ENCODE results near the gene ZNF48.

Gene ZNF48

DNA sequence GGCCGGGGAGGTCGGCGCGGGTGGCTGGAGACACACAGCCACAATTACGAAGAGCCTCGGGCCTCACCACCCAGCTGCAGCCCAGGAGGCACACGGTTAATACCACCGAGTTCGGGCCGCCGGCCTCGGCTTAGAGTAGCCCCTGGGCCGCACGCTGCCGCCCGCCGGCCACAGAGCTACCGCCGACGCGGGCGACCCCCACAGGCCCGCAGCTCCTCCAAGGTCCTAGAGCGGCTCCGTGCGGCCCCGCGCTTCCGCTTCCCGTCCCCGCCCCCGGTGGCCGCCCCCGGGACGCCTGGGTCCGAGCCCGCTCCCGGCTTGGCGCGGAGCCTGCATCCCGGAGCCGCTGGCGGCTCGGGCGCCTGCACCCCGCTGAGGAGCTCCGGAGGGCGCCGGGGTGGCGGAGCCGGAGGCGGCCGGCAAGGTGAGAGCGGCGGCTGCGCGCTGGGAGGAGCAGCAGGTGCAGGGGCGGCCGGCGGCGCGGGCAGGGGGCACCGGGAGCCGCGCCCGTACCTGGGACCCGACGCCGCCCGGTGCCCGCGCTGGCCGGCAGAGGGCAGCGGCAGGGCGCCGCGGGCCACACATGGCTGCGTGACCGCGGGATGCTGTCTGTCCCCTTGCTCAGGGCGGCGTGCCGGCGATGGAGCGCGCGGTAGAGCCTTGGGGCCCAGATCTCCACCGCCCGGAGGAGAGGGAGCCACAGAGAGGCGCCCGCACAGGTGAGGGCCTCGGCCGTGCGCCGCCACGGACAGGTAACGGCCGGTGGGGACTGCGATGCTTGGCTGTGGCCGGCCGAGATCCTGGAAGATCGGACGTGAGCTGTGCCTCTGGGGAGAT is at the start of gene ZNF48:
ZNF48 (plus strand) TSS at position 266 of the 837 bp plus-strand sequence; CDS start at position 641, 375 bp downstream.
- DNase-seq (ENCODE audit: low read depth) = peak; percentile 55

DNA sequence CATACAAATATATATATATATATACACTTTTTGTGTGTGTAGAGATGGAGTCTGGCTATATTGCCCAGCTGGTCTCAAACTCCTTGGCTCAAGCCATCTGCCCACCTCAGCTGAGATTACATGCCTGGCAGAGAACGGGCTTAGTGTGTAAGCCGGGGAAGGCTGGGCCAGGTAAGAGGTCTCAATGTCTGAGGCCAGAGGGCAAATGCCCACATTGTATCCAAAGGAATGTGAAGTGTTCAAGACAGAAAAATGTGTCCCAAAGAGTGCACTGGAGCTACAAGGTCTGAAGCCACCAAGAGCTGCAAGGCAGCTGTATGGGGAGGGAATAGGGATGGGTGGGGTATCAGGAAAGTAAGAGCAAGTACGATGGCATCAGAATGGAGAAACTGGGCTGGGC is 48.9 kb upstream of the ZNF48 start:
- DNase-seq (ENCODE audit: low read depth) = no peak

DNA sequence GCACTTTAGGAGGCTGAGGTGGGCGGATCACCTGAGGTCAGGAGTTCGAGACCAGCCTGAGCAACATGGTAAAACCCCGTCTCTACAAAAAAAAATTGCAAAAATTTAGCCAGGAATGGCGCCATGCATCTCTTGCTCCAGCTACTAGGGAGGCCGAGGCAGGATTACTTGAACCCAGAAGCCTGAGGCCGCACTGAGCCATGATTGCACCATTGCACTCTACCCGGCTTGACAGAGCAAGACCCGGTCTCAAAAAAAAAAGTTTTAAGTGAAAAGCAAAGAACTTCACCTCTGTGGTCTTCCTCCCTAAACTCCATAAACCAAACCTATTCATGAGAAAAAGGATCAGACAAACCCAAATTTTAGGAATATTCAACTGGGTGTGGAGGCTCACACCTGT is 47.1 kb upstream of the ZNF48 start:
- no peak for DNase-seq (ENCODE audit: low read depth)

DNA sequence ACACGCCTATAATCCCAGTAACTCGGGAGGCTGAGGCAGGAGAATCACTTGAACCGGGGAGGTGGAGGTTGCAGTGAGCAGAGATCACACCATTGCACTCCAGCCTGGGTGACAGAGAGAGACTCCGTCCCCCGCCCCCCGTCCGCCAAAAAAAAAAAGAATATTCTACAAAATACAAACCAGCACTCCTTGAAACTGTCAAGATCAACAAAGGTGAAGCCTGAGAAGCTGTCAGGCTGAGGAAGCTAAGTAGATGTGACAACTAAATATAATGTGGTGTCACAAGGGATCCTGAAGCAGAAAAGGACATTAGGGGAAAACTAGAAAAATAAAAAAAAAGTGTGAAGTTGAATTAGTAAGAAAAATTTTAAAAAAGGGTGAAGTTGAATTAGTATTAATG is 46.3 kb upstream of the ZNF48 start:
- DNase-seq (ENCODE audit: low read depth) = no peak

DNA sequence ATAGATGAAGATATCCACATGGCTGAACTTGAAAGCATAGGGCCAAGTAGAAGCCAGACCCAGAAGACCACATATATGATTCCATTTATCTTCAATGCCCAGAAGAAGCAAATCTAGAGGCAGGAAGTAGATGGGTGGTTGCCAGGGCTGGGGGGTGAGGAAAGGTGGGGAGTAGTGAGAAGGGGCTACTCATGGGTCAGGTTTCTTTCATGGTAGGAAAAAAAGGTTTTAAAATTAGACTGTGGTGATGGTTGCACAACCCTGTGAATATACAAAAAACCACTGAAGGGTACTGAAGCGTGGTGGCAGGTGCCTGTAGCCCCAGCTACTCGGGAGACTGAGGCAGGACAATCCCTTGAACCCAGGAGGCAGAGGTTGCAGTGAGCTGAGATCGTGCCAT is 45.5 kb upstream of the ZNF48 start:
- DNase-seq (ENCODE audit: low read depth) = no peak

DNA sequence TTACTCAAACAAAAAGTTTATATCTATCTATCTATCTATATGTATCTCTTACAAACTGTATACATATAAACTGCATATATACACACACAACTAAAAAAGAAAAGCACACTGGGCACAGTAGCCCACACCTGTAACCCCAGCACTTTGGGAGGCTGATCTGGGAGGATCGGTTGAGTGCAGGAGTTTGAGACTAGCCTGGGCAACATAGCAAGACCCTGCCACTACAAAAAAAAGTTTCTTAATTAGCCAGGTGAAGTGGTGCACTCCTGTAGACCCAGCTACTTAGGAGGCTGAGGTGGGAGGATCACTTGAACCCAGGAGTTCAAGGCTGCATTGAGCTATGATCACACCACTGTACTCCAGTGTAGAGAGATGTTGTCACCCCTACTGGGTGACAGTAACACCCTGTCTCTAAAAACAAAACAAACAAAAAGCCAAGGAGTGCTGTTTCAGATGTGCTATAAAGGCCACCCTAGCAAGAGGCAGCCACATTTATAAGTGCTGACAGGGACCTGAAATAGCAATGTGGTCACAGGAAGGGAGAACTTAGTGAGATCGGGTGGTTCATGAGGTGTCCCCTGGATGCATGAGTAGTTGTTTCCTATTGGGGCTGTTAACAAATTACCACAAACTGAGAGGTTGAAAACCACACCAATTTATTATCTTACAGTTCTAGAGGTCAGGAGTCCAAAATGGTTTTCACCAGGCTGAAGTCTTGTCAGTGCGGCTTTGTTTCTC is 44.9 kb upstream of the ZNF48 start:
- no peak for DNase-seq (ENCODE audit: low read depth)

DNA sequence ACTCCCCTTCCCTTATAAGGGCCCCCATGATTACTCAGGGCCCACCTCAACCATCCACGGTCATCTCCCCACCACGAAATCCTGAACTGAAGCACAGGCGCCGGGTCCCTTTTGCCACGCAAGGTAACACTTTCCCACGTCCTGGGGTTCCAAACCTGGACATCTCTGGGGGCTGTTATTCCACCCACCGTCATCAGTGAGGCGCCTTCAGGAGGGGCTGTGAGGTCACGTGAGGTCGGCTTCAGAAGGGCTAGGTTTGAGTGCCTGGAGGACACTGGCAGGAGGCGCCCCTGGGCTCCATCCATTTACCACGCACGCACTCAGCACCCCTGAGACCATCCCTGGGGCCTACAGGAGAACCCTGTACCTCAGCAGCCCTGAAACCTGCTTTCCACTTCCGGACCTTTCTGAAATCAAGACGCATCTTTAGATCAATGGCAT is 44.2 kb upstream of the ZNF48 start:
- DNase-seq (ENCODE audit: low read depth) = no peak

DNA sequence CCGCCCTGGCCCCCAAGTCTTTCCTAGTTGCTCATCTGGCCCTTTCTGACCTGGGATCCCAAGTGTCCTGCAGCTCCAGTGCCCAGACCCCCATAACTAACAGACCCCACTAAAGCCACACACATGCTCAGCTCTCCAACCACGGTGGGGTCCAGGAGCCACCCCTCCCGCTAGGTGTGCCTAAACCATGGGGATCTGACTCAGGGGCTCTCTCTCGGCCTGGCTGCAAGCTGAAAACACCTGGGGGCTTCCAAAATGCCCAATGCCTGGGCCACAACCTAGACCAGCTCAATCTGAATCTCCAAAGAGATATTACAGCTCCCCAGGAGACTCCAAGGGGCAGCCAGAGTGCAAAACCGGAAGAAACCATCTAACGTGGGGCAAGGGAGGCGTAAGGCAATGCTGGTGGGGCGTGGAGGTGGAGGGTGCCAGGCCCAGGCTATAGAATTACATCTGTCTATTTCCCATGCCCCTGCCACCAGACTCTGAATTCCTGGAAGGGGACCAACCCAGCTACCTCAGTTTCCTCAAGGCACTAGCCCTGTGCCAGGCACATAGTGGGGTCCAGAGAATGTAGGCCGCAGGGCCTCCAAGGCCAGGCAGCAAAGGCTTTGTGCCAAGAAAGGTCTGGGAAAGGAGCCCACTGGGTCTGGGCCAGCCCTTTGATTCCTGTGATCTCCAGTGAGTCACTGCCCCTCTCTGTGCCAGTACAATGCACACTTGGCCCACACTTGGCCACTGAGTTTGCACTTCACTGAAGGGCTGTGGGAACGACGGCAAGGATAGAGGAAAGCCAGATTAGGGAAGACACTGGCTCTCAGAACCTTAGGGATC is 43.4 kb upstream of the ZNF48 start:
- DNase-seq (ENCODE audit: low read depth) = no peak

DNA sequence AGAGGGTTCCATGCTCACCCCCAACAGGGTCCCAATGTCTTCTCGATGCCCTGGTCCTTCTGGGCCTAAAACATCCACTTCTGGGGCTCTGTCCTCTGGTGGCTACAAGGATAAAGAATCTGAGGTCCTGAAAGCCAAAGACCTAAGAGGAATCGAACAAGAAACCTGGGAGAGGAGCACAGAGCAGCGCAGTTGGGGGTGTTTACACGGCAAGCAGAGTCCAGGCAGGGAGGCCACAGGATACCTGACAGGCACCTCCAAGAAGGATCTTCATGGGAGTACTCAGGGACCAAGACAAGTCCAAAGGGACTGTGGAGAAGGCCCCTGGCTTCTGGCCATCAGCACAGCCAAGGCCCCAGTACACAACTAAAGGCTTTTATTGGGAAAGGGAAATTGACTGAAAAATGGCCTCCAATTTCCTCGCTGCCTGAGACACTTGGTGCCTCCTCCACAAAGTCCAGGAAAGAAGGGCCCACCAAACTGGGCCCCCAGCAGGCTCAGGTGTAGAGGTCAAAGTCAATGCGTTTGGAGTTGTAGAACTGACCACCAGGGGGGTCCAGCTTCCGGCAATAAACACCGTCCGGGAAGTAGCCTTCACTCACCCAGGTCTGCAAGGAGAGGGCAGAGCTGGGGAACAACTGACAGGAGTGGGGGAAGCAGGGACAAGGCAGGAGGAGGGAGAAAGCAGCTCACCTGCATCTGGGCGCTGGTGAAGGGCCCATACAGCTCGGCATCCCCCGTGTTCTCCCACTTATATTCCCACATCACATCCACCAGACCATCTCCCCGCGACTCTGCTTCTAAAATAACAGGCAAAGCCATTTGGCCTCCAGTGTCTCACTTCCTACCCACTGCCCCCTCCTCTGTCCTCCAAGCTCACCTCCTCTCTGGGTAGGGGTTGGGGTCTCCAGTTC is 42.5 kb upstream of the ZNF48 start:
- DNase-seq (ENCODE audit: low read depth) = no peak

DNA sequence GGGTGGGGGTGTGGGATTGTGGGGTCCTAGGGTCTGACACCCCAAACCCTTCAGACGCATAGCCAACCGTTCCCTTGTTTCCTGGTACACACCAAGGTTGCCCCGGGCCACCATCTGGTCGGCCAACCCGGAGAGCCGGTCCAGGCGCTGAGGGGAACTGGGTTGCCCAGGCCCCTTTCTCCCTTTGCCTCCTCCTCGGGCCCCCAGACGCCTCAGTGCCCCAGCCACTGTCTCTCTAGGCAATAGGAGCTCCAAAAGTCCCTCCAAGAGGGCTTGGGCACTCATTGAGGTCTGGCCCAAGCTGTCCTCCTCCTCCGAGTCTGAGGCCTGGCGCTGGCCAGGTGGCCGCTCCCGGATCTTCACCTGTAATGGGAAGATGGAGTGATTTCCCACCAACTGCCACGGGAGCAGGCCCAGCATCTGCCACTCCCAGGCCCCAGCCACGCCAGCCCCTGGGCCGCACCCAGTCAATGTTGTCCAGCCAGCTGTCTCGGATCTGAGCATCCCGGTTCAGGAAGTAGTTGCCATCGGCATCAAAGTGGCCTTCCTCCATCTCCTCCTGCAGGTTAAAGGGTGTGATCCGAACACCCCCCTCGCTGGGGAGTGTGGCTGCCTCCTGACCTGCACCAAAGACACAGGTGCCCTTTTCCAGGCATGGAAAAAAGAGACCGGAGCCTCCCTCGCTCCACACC is 41.6 kb upstream of the ZNF48 start:
- DNase-seq (ENCODE audit: low read depth) = no peak

DNA sequence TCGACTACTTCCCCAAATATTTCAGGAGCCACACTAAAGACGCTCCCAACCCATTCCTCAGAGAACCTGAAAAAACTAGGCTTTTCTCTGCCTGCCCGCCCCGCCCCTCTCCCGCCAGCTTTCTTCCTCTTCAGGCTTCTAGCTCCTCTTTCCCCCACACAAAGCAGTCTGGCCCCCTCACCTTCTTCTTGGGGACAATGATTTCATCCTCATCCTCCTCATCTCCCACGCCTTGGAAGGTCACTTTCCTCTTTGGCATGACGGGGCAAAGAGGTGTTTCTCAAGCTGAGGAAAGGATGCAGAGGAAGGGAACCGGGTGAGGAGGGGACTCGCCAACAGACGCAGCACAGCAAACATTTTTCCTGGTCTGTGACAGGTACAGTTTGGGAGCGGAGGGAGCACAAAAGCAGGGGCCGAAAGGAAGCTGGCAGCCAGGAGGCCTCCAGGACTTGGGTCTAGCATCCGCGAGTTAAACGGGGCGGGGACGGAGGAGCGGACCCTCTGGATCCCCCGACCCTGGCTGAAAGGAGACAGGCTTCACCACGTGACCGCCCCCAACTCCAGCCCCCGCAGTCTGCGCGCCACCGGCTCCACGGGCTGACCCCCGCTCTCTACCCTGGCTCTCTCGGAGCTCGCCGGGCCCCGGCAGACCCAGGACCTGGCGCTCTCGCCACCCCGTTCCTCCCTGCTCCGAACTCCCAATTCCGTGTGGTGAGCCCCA is 40.6 kb upstream of the ZNF48 start:
- DNase-seq (ENCODE audit: low read depth) = no peak

DNA sequence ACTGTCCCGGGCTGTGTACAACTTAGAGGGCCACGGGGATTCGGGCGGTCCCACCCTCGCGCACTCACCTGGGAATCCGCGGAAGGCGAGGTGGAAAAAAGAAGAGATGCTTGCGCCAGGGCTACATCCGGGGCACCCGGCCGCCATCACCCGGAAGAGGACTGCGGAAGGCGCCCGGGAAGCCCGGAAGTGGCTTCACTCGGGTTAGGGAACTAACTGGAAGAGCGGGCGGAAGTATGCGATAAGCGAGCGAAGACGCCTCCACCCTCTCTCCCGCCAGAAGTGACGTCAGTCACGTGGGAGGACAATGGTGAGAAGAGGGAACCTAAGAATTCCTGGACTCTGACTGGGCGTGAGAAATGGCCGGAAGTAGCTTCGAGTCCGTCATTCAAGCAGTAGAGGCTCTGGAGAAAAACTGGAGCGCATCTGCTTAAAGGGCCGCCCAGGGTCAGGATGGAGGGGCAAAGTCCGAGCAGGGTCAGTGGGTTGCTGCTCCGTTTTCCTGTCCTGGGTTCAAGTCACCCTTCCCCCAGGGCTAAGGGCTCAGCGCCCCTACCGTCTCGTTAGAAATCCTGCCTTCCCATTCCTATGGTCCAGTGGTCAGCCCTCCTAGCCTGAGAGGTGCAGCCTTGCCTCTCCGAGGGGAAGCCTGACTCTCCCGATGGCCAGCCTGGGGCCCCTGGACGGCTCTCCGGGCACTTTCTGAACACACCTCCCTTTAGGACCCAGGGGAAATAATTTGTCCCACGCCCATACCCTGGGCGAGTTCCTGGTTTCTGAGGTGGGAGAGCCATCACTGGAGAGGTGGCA is 39.9 kb upstream of the ZNF48 start, which contains the start of gene CD2BP2:
CD2BP2 (minus strand) TSS at position 165 of the 810 bp plus-strand sequence. CDS start 627 bp downstream, outside the sequence.
- peak; percentile 84 for DNase-seq (ENCODE audit: low read depth)

DNA sequence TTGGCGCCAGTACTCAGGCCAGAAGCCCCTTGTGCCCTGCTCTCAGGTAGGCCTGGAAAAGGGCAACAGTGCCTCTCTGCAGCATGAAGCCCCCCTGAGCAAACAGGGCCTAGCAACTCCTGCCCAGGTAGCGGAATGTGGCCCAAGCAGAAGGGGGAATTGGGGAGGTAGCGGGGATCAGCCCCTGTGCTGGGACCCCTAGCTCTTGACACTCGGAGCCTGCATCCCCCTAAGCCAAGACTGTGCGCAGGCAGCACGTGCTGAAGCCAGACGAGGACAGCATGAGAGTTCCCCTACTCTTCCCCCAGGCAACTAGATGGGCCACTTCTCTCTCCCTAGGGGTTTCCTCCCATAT is 39.3 kb upstream of the ZNF48 start:
- no peak for DNase-seq (ENCODE audit: low read depth)

DNA sequence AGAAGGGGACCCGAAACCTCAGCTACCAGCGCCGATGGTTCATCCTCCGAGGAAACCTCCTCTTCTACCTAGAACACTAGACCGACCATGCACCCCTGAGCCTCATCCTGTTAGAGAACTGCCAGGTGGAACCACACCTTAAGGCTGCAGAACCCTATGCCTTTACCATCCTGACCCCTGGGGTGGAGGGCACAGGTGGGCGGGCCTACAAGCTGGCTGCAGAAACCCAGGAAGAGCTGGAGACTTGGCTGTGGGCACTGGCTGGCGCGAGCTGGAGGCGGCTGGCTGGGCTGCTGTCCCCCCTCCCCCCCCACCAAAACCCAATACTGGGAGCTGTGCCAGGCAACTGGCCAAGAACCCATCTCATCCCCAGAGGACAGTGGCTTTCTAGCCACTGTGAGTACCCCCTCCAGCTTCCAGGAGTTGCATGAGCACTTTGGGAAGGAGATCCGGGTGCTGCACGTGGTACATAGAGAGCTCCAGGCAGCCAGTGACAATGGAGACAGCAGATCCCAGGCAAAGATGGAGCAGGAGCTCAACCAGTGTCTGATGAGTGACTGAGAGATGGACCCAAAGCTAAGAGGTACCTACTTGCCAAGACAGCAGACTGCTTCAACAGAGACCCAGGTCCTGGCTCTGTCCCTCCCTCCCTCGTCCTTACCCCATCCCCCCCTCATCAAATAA is 38.7 kb upstream of the ZNF48 start:
- no peak for DNase-seq (ENCODE audit: low read depth)

DNA sequence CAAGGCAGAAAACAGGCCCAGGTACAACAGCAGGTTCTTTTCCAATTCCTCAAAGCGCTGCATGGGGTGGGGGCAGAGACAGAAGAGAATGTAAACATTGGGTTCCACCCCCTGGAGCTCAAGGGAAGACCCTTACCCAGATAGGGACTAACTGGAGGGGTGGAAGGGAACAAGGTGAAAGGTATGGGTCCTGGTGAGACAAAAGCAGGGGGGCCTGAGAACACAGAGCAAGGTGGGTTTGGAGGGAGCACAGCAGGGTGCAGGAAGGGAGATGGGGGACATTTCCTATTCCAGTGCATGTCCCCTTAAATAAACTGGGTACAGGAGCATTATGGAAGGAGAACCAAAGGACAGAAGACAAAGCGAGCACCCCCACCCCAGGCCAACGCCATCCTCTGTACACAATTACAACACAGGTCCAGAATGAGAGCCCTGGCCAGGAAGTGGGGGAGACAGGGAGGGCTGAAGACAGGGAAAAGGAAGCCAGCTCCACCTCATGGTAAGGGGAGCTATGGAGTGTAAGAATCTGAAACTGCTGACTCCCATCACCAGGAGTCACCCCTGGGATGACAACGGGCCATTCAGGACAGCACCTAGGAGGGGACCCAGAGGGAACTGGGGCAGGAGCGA is 38.0 kb upstream of the ZNF48 start:
- no peak for DNase-seq (ENCODE audit: low read depth)

DNA sequence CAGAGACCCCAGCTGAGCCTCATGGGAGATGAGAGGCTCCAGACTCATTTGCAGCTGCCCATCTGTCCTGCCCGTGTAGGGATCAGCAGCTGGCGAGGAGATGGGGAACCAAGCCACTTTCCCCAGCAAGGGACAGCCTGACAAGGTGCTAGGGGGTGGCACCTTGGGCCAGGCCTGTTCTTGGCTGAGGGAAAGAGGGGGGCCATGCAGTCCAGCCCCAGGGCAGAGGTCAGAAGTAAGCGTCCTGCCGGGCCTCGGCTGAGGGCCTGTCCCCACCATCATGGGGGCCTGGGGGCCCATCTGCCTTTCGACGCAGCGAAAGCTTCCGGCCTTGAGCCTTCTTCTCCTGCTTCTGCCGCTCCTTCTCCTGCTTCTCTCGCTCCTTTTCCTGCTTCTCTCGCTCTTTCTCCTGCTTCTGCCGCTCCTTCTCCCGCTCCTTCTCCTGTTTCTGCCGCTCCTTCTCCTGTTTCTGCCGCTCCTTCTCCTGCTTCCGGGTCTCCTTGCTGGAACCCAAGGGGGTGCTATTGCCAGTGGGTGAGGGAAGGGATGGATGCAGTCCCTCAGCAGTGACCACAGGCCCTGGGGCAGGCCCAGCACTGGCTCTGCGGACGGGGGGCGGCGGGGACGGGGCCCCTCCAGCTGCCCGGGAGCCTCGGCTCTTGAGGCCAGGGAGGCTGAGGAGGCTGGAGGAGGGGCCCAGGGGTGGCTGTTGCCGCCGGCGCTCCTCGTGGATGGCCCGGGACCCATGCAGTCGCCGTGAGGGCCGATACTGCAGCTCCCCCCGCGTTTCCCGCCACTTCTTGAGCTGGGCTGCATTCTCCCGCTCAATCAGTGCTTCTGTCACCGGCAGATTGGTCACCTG is 37.3 kb upstream of the ZNF48 start:
- no peak for DNase-seq (ENCODE audit: low read depth)

DNA sequence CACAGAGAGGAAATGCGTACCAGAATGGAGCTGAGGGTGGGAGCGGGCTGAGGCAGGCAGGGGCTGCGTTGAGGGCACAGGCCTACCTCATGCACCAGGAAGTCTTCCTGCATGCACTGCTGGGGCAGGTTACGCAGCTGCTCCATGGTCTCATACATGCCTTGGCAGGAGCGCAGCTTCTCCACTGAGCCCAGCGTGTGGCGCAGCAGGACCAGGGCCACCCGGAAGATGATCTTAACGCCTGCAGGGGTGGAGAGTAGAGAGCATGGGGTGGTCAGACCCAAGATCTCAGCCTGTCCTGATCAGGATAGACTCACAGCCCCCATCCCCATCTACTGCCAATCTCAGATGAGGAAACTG is 36.7 kb upstream of the ZNF48 start:
- no peak for DNase-seq (ENCODE audit: low read depth)

All from stimulated activated CD8-positive, alpha-beta memory T cell treated with anti-CD3 and anti-CD28 coated beads, Interleukin-4, amount 100 ng/mL, for 24 hours (primary cell).